Activated naive CD4-positive, alpha-beta T cell (primary cell): Measurements from ENCODE around the gene IYD.
"Not testable (repeated sequence)": the region's sequence is repeated elsewhere in the genome, so short reads cannot be mapped to it uniquely, and the experiment has no call there.

Source experiments
- DNase-seq, 4 experiments: peaks; one replicate each; lab custom pipeline; 2025; lab: John Stamatoyannopoulos, UW

Gene IYD

DNA sequence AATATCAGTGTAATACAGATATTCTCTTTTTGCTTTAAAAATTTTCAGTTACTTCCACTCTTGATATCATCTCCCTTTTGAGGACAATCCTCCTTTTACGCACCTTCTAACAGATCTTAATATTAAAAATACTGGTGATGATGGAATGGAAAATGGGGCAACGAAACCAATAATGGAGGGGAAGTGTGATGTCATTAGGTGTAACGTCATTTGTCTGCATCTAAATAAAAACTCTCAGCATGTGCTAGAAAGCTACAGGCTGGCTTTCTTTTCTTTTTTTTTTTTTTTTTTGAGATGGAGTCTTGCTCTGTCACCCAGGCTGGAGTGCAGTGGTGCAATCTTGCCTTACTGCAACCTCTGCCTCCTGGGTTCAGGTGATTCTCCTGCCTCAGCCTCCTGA is 66.5 kb downstream of the IYD start:
- no peak for DNase-seq

DNA sequence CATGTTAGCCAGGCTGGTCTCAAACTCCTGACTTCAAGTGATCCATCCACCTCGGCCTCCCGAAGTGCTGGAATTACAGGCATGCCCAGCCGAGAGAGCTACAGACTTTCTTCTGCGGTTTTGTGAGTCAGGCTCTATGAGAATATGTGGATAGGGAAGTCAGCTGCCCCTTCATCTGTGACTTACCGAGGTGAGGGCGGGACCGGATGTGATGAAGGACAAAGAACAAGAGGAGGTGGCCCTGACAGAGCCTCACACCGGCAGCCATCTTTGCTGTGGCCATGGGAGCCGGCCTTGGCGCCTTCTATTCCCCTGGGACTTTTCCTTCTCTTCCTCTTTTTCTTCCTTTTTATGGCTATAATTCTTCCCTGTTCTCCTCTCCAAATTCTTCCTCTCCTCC is 67.0 kb downstream of the IYD start:
- DNase-seq, result no peak

DNA sequence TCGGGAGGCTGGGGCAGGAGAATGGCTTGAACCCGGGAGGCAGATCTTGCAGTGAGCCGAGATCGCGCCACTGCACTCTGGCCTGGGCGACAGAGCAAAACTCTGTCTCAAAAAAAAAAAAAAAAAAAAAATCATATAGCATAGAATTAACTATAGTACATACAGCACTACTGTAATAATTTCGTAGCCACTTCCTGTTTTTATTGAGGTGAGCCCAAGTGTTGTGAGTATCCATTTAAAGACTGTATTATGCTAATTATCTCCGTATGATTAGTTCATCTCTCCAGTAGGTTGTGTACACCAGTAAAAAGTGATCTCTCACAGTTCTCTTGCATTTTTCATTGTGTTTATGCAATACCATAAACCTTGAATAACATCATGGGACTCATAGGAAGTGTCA is 70.6 kb downstream of the IYD start:
- DNase-seq, result no peak

DNA sequence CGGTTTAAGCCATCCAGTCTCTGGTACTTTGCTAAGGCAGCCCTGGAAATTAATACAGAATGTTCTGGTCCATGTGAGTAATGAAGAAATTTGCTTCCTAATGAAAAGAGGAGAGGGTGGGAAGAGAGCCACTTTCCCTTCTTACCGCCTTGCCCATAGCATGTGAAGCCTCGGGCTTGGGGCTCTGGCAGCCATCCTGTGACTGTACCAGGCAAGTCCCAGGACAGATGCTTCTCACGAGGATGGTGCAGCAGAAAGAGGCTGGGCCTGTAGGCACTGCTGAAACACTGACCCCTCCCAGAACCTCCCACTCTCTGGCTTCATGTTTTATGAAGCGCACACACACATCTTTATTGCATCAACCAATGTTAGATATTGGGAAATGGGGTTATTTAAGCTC is 74.8 kb downstream of the IYD start:
- no peak for DNase-seq

DNA sequence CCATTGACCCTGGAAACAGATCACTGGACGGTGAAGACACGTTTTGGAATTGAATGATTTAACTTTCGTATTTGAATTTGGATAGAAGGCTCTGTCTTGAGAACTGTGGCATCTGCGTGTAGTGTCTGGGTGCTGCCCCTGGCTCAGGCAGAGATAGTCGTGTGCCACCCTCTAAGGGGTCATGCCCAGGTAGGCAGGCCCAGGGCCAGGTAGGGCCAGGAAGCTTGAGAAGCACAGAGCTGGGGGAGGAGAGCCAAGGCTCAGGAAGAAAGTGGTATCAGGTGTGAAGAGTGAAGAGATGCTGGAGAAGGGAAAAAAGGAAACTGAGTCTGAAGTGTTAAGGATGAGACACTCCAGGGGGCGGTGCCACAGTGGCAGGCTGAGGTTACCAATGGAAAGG is 75.5 kb downstream of the IYD start:
- no peak for DNase-seq

DNA sequence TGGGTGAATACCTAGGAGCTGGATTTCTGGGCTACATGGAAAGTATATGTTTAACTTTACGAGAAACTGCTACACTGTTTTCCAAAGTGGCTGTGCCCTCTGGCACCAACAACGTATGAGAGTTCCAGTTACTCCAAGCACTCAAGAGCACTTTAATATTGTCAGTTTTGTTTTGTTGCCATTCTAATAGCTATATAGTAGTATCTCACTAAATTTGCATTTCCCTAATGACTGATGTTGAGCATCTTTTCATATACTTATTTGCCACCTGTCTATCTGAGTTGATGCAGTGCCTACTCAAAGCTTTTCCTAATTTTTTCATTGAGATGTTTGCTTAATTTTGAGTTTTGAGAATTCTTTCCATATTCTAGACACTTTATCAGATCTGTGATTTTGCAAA is 76.7 kb downstream of the IYD start:
- DNase-seq, result no peak

DNA sequence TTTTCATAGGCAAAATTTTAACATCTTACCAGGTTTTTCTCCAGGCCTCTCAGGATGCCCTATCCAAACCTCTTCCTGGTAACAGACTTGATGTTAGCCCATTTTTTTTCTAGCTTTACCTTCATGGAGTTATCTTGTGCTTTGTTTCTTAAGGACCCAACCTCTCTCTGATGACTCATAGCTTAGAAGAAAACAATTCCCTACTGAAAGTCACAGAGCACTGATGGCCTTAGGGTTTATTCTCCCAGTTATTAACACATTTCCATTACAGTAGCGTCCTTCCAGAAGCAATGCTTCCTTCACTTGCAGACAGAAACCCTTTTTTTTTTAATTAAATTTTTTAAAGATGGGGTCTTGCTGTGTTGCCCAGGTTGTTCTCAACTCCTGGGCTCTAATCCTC is 79.4 kb downstream of the IYD start:
- DNase-seq, result no peak

DNA sequence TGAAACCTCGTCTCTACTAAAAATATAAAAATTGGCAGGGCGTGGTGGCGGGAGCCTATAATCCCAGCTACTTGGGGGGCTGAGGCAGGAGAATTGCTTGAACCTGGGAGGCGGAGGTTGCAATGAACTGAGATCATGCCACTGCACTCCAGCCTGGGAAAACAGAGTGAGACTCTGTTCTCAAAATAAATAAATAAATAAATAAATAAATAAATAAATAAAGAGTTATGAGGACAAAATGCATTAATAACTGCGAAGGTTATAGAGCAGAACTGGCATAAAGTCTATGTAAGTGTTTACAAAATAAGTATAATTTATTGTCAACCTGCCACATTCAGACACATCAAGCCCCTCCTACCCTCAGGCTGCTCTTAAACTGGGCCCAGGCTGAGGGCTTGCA is 80.2 kb downstream of the IYD start:
- DNase-seq, result not testable (repeated sequence)

DNA sequence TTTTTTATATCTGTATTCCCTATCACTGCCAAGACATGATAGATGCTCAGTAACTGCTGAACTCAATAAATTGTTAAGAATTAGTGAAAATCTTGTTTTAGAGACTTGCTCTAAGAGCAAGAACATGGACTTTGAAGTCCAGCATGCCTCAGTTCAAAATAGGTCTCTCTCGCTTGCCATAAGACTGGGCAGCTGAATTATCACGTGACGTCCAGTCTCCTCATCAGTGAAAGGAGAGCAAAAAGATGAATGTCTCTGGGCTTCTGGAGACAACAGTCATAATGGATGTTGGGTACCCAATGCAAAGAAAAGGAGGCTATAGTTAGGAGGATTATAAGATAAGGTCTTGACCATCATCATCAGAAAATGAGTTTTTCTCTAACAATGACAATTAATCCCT is 82.1 kb downstream of the IYD start:
- DNase-seq, result no peak

DNA sequence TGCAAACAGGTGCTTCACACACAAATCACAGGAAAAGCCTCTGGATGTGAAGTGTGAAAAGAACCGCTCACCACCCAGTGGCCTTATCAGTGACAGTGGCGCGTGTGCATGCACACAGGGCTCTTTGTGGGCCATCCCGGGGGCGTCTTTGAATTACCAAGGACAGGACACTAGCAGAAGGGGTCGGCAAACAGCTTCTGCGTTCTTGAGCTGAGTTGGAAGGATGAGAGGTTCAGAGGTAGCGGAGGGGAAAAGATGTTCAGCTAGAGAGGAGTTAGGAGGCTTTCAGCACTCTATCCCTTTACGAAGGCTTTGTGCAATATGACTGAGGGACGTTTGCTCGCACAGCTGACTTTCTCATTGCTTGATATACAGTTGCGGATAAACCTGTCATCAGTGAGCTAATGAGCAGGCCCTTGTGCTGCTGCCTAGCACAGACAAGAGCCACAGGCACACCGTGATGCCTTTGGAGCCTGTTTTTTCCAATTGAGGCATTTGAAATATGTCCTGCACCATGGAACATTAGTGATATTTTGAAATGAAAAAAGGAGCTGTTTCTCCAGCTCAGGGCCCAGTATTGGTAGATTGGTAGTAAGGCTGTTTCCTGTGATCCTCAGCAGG is 83.1 kb downstream of the IYD start:
- no peak for DNase-seq

DNA sequence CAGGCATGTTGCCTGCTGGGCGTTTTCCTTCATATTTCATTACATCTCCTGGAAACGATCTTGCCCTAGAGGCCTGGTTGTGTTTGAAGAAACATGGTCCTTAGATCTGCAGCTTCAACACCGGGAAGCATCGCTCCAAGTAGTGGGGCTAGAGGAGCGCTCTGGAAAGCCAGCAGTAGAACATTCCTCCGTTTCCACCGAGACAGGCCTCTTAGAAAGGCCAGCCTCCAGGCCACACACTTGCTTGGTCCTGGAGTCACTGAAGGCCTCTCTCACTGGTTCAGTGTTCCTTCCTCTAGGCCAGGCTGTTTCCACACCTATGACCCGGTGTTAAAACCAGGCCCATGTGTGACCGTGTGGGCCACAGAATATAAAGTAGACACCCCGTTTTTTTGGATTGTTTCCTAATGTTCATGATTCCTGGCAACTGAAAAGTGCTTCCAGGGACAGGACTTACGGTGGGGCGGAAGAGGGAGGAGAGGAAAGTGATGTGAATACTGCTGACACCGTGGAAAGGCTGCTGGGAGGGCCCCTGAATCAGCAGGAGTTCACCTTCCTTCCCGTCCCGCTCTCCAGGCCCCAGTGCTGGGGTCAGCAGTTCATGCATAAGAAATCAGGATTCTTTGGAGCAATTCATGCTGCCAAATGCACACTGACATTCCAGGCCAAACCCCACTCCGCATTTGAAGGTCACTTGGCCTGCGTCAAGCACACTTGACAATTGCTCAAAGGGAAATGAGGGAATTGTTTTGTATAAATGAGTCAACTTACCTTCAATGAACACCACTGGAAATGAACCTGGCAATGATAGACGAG is 83.8 kb downstream of the IYD start:
- no peak for DNase-seq

DNA sequence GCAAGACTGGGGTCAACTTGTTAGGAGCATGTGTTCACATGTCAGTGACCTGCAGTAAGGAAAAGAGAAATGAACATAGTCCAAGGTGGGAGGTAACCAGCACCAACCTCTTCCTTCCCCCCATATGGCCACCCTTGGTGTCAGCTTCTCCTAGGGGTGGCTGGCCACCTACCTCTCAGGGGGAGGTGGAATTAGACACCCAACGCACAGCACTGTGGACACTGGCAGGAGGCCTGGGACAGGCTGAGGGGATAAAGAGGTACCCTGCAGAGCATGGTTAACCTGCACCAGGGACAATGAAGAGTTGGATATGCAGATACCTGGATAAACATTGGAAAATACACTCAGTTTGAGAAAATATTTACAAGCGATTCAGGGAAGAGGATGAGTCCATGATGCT is 84.5 kb downstream of the IYD start:
- no peak for DNase-seq
